HG03442 (cell line): ENCODE measurements around the gene ARID5B.
A peak's percentile ranks its signal among the peaks of the same experiment; 100 is the strongest.
"Not testable (repeated sequence)": the region's sequence is repeated elsewhere in the genome, so short reads cannot be mapped to it uniquely, and the experiment has no call there.

Source experiments
- ATAC-seq: cut with Tn5 transposase; IDR thresholded peaks from one replicate; pipeline ENCODE4 v1.9.1; 2021; ENCODE audit warnings: mild to moderate bottlenecking, moderate library complexity; ENCODE audit not compliant: unreplicated experiment

ARID5B gene

DNA sequence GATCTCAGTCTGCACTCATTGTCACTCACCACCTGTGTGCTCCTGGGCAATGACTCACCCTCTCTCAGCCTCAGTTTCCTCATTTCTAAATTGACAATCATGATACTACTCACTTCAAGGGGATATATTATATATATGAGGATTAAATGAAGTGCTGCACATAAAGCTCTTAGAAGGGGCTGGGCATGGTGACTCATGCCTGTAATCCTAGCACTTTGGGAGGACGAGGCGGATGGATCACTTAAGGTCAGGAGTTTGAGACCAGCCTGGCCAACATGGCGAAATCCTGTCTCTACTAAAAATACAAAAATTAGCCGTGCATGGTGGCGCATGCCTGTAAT is 127.0 kb downstream of the ARID5B start:
- ATAC-seq = not testable (repeated sequence)

DNA sequence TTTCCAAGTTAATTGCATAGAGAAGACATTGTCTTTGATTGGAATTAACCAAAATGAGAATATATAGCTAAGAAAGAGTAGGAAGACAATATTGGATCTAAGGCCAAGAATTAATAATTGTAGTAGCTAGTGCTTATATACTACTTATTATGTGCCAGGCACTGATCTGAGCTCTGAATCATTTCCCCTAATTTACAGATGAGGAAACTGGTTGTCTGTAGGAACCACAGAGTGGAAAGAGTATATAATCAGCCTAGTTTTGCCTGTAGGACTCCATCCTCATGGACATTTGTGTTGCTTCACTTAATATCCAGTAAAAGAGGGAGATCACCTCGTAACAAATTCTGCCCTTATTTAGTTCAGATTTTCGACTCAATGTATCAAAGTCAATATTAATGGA is 127.9 kb downstream of the ARID5B start:
- no peak for ATAC-seq

DNA sequence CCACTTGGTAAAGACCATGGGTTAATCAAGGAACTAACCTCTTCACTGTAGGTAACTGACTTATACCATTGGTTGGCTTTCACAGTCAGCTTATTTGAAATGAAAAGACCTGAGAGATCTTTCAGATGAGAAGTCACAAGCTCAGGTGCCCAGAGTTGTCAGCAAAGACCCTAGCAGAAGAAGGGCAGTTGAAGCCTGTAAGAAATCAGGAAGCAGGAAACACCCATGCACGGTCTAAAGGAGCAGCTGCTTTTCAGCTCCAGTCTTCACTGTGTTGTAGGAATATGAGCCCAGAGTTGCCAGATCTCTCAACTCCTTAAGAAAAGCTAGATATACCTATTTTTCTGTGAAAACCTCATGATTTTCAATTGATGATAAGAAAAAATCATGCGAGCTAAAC is 130.0 kb downstream of the ARID5B start:
- no peak for ATAC-seq

DNA sequence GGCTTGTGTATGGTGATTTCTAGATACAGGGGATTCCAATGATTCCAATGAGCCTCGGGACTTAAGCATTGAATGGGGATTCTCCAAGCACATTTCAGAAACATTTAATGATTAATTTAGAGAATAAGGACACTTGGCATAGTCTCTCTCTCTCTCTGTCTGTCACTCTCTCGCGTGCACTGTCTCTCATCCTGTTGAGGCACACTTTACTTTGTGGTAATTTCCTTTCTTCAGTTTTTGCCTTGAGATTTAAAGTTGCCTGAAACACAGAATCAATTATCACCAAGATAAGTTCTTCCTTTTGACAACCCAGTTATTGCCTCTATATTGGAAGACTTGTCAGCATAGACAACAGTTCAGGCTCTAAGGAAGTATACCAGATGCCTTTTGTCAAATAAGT is 131.6 kb downstream of the ARID5B start:
- no peak for ATAC-seq

GRCh38 chr10:62034096-62034640 is 132.7 kb downstream of the ARID5B start:
- ATAC-seq = no peak

DNA sequence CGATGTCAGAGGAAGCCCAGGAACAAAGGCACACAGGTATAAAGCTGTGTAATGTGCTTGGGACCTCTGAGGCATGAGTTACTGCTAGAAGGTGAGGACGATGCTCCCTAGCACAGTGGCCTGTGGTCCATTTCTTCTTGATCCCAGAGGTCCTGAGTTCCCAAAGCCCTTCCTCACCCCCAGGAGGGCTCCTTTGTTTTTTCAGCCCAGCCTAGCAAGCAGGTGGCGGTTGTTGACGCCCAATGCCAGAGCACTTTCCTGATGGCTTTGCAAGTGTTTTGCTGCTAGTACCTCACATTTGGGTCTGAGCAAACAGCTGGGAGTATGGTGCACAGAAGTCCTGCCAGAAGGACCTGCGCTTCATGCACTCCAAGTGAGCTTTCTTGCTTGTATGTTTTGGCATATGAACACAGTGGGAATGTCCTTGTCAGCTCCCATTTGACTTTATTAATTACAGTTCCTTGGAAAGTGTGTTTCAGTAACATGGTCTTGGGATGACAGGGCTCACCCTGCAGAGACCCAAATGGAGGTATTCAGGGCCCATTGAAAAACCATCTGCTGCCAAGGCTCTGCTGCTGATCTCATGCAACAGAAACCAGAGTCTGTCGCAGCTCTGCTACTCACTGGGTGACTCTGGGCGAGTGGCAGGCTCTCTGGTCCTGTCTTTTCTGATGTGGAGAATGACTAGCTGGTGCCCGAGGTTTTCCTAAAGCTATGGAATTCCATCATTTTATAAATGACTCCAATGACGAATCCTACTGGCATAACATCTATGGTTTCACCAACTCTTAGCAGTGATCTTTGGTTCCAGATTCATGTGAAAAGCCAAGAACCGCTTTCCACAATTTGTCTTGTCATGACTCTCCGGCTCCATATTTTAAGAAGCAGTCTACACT is 134.9 kb downstream of the ARID5B start:
- ATAC-seq = no peak

GRCh38 chr10:62037166-62037831 is 135.8 kb downstream of the ARID5B start:
- ATAC-seq = no peak

GRCh38 chr10:62037890-62038608 is 136.6 kb downstream of the ARID5B start:
- no peak for ATAC-seq

GRCh38 chr10:62038609-62039190 is 137.2 kb downstream of the ARID5B start:
- peak; percentile 59 for ATAC-seq

GRCh38 chr10:62039954-62040353 is 138.5 kb downstream of the ARID5B start:
- no peak for ATAC-seq

- no peak for ATAC-seq
Observed at GRCh38 chr10:62040881-62041280, 139.4 kb downstream of the ARID5B start.

GRCh38 chr10:62043421-62044021 is 142.0 kb downstream of the ARID5B start:
- ATAC-seq = no peak

DNA sequence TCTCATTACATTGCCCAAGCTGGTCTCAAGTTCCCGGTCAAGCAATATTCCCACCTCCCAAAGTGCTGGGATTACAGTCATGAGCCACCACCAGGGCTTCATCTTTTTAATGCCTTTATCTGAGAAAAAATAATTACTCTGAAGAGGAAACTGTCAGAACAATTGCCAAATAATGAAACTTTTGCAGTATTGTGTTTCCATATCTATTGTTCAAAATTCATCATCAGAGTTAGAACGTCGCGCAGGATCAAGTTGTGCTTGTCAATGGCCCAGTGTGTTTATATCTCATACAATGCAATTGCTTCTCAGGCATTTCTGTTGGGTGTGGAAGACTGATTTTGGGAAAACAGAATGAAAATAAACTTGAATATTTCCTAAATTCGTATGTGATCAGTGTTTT is 143.1 kb downstream of the ARID5B start:
- no peak for ATAC-seq

GRCh38 chr10:62045765-62046521 is 144.4 kb downstream of the ARID5B start:
- no peak for ATAC-seq

GRCh38 chr10:62046522-62047227 is 145.2 kb downstream of the ARID5B start:
- ATAC-seq = peak; percentile 34

- no peak for ATAC-seq
Observed at GRCh38 chr10:62047228-62047892, 145.9 kb downstream of the ARID5B start.

DNA sequence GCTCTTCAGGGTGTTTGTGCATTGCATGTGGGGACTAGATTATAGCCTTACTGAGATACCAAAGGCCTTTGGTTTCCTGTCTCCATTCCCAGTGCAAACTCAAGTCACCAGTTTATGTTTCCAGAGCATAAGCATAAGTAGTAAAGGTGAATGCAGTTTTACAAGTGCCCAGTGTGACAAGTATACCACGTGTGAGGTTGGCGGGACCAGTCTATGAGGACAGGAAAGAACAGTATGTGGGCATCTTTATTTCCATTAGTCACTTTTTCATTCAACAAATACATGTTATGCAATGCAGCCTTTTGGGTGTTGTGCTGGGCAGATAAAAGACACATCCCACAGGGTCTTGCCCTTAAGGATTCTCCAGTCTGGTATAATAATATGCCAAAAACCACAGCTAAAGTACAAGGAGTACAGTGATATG is 146.5 kb downstream of the ARID5B start:
- no peak for ATAC-seq

DNA sequence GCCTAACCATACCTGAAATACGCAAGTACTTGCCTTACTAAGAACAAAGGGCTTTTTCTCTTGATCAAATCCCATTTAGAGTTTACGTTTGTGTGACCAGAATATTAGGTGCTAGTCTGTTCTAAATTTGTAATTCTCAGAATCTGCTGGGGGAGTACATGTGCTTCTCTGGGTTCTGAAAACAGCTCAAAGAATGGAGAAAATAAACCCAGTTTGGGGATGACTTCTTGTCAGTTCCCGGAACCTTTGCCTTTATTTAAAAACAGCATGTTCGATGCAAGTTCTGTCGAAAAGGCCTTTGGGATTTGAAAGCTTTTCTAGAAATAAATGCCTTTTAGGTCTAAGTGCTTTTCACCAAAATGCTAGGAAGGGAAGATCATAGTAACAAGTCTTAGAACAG is 147.0 kb downstream of the ARID5B start:
- ATAC-seq = no peak
